Epithelial cell of proximal tubule (primary cell): Measurements from ENCODE around the gene F8. TPM values are rescaled to one million over a fixed set of nuclear protein-coding genes. Genes with fewer than 3 reads are reported as not detected.
"Not testable (repeated sequence)": the region's sequence is repeated elsewhere in the genome, so short reads cannot be mapped to it uniquely, and the experiment has no call there.

Experiments used
- DNase-seq: peaks from one replicate; pipeline ENCODE4 v3.0.0-alpha.2; 2011; ENCODE audit warnings: low read depth
- H3K4me3 ChIP-seq: 2 replicates; pipeline ENCODE4 v1.5.1; 2011; ENCODE audit warnings: low read depth, mild to moderate bottlenecking, low read length
- CTCF ChIP-seq: conservative IDR thresholded peaks from 2 replicates; pipeline ENCODE4 v1.5.1; 2012; ENCODE audit warnings: low read depth, mild to moderate bottlenecking, low read length
- total RNA-seq: library from RNA; depleted of rRNA; stranded (reverse); fragments of >200 nt; gene quantifications from 2 replicates; pipeline ENCODE4 v1.2.3, GENCODE V29; 2015

F8 gene
- total RNA-seq, 1 donor from 2014 or later, result 2.5 TPM

- no peak for DNase-seq
- TF ChIP-seq CTCF, result no peak
- no peak overlapping the region for H3K4me3 ChIP-seq
Observed at GRCh38 chrX:155023907-155024833, 1.6 kb upstream of the F8 start.

GRCh38 chrX:155020591-155020990 lies 1.9 kb downstream of the F8 start:
- TF ChIP-seq CTCF, result no peak
- DNase-seq, result no peak
- no peak overlapping the region for H3K4me3 ChIP-seq

- H3K4me3 ChIP-seq, result no peak overlapping the region
- no peak for DNase-seq
- TF ChIP-seq CTCF, result no peak
Observed at GRCh38 chrX:155009994-155010472, 12.5 kb downstream of the F8 start.

GRCh38 chrX:155008578-155008977 lies 13.9 kb downstream of the F8 start:
- DNase-seq, H3K4me3 ChIP-seq: not testable (repeated sequence)

GRCh38 chrX:155006913-155007671 lies 15.4 kb downstream of the F8 start:
- H3K4me3 ChIP-seq, DNase-seq: not testable (repeated sequence)

- H3K4me3 ChIP-seq, DNase-seq: not testable (repeated sequence)
Observed at GRCh38 chrX:155006379-155006778, 16.1 kb downstream of the F8 start.

GRCh38 chrX:155005190-155005589 lies 17.3 kb downstream of the F8 start:
- DNase-seq, result no peak
- no peak for TF ChIP-seq CTCF
- no peak overlapping the region for H3K4me3 ChIP-seq

- no peak for TF ChIP-seq CTCF
- no peak for DNase-seq
- H3K4me3 ChIP-seq, result no peak overlapping the region
Observed at GRCh38 chrX:155001873-155002272, 20.6 kb downstream of the F8 start.
